Lower leg skin (tissue), 4 donors: ENCODE results near the gene RHOB. TPM values are rescaled to one million over a fixed set of nuclear protein-coding genes. Genes with fewer than 3 reads are reported as not detected.

Experiments used
- DNase-seq, 2 donors: peaks; one replicate each; pipeline ENCODE4 v3.0.0-alpha.2; 2019; ENCODE audit warnings: low spot score in 2 of 2
- H3K4me3 ChIP-seq: fragments of 200-600 bp; sonication (generic); 2 replicates; pipeline ENCODE4 v1.5.1; 2017; ENCODE audit warnings: mild to moderate bottlenecking, low read depth; ENCODE audit not compliant: poor library complexity, severe bottlenecking
- CTCF ChIP-seq, 3 donors: fragments of 450-650 bp; IDR thresholded peaks; one replicate each; pipeline ENCODE4 v1.5.1; 2016; ENCODE audit warnings: antibody characterized with exemption in 3 of 3, mild to moderate bottlenecking in 3 of 3, moderate library complexity in 2 of 3
- POLR2A ChIP-seq, 2 donors: fragments of 450-650 bp; IDR thresholded peaks; one replicate each; pipeline ENCODE4 v1.6.1; 2016 to 2017; ENCODE audit warnings: antibody characterized with exemption in 2 of 2, mild to moderate bottlenecking in 1 of 2, moderate library complexity in 1 of 2
- WGBS, 2 donors: methylation state at CpG; one replicate each; pipeline ENCODE4 v1.1.5; 2018; 5-methylcytosine and 5-hydroxymethylcytosine counted together
- intact Hi-C: fragments of 100-400 bp; cut with DNase I; formaldehyde crosslinking; loops from one replicate; pipeline ENCODE4 v1.15.0; 2023; ENCODE audit warnings: low total_unique reads
- total RNA-seq, 4 donors: library from RNA; depleted of rRNA; stranded (reverse); fragments of >200 nt; gene quantifications; one replicate each; pipeline ENCODE4 v1.1.0, GENCODE V29; 2016

The RHOB gene
- total RNA-seq, 4 donors from 2014 or later = 569 to 894 (median 709) TPM

GRCh38 chr2:20471902-20472559, 25.2 kb downstream of the RHOB start:
- no peak overlapping the region for H3K4me3 ChIP-seq
- DNase-seq = peak in 1 of 2 donors; percentile 59
- 29 to 50% methylated on average over 1 of the region's 1 CpG for WGBS, 2 donors
- TF ChIP-seq POLR2A (IDR thresholded peaks at IDR 0.05) = no peak
- TF ChIP-seq CTCF (IDR thresholded peaks at IDR 0.05) = no peak
- intact Hi-C loops = no loop called here

- peak in 1 of 2 donors; percentile 18 for DNase-seq
- no peak overlapping the region for H3K4me3 ChIP-seq
- intact Hi-C loops = no loop called here
- TF ChIP-seq POLR2A (IDR thresholded peaks at IDR 0.05) = no peak
- no peak for TF ChIP-seq CTCF (IDR thresholded peaks at IDR 0.05)
- WGBS, 2 donors = 63 to 79% methylated on average over 4 of the region's 4 CpGs
Measured at GRCh38 chr2:20472569-20472968, 25.7 kb downstream of the RHOB start.

- peak in 1 of 2 donors; percentile 74 for DNase-seq
- 79 to 80% methylated on average over 4 of the region's 4 CpGs for WGBS, 2 donors
- intact Hi-C loops = no loop called here
- no peak for TF ChIP-seq POLR2A (IDR thresholded peaks at IDR 0.05)
- no peak for TF ChIP-seq CTCF (IDR thresholded peaks at IDR 0.05)
- H3K4me3 ChIP-seq = no peak overlapping the region
Measured at GRCh38 chr2:20473128-20473527, 26.3 kb downstream of the RHOB start.

- peak in 1 of 2 donors; percentile 76 for DNase-seq
- H3K4me3 ChIP-seq = no peak overlapping the region
- 85 to 88% methylated on average over 7 of the region's 7 CpGs for WGBS, 2 donors
- TF ChIP-seq POLR2A (IDR thresholded peaks at IDR 0.05) (no peak), CTCF (IDR thresholded peaks at IDR 0.05) (no peak)
- intact Hi-C loops = no loop called here
Measured at GRCh38 chr2:20474757-20475566, 28.1 kb downstream of the RHOB start.

GRCh38 chr2:20475567-20475952, 28.7 kb downstream of the RHOB start:
- WGBS, 2 donors = 92 to 95% methylated on average over 3 of the region's 3 CpGs
- H3K4me3 ChIP-seq = no peak overlapping the region
- peak in 1 of 2 donors; percentile 65 for DNase-seq
- TF ChIP-seq CTCF (IDR thresholded peaks at IDR 0.05) (no peak), POLR2A (IDR thresholded peaks at IDR 0.05) (no peak)
- intact Hi-C loops = no loop called here
